Testis (tissue), 3 donors: ENCODE results near the gene QRFP. TPM values are rescaled to one million over a fixed set of nuclear protein-coding genes. Genes with fewer than 3 reads are reported as not detected.

Experiments used
- DNase-seq: peaks from one replicate; pipeline ENCODE4 v3.0.0-alpha.2; 2019
- H3K27ac ChIP-seq, 2 donors: fragments of 200-600 bp; sonication (generic); one replicate each; pipeline ENCODE4 v1.5.1; 2019
- H3K27me3 ChIP-seq: fragments of 200-600 bp; sonication (generic); one replicate; pipeline ENCODE4 v1.5.1; 2019
- H3K36me3 ChIP-seq: fragments of 200-600 bp; sonication (generic); one replicate; pipeline ENCODE4 v1.5.1; 2017; ENCODE audit warnings: low read depth; ENCODE audit errors: missing control alignments
- H3K4me1 ChIP-seq: fragments of 200-600 bp; sonication (generic); one replicate; pipeline ENCODE4 v1.5.1; 2019
- H3K4me3 ChIP-seq, 2 donors: fragments of 200-600 bp; sonication (generic); one replicate each; pipeline ENCODE4 v1.5.1; 2017 to 2019
- H3K9me3 ChIP-seq: fragments of 200-600 bp; sonication (generic); one replicate; pipeline ENCODE4 v1.5.1; 2017
- CTCF ChIP-seq, 3 experiments: fragments of 450-650 bp in 2 of 3; fragments of 200-600 bp in 1 of 3; sonication (generic) in 1 of 3; IDR thresholded peaks; one replicate each; pipeline ENCODE4 v1.5.1; 2016 to 2019; ENCODE audit warnings: antibody characterized with exemption in 3 of 3, mild to moderate bottlenecking in 2 of 3, moderate library complexity in 1 of 3
- POLR2A ChIP-seq: fragments of 450-650 bp; IDR thresholded peaks from one replicate; pipeline ENCODE4 v1.6.1; 2017; ENCODE audit warnings: antibody characterized with exemption, mild to moderate bottlenecking, moderate library complexity
- WGBS, 2 donors: methylation state at CpG; one replicate each; pipeline ENCODE4 v1.1.5; 2018; 5-methylcytosine and 5-hydroxymethylcytosine counted together
- intact Hi-C: fragments of 100-400 bp; cut with DNase I; formaldehyde crosslinking; loops from one replicate; pipeline ENCODE4 v1.15.1; 2023; ENCODE audit warnings: low total_unique reads
- polyA plus RNA-seq: library from polyadenylated mRNA; stranded (reverse); fragments of 350-450 nt; fragmentation: Illumina TruSeq; extraction: RNeasy Lipid Tissue Mini Kit (QIAGEN cat#74804); gene quantifications from one replicate; pipeline ENCODE4 v1.2.3, GENCODE V29; 2014; ENCODE audit warnings: low read depth, low replicate concordance; ENCODE audit not compliant: insufficient read depth
- total RNA-seq, 2 donors: library from RNA; depleted of rRNA; stranded (reverse); fragments of >200 nt; gene quantifications; one replicate each; pipeline ENCODE4 v1.2.3, GENCODE V29; 2016

Gene QRFP
- total and polyA plus RNA-seq, 3 donors from 2014 or later = 0.24 TPM; not detected in 2

- WGBS, 2 donors = 80 to 82% methylated on average over 13 of the region's 13 CpGs
- Histone ChIP-seq H3K9me3 (no peaks in the 10 kb centered on the region), H3K36me3 (no peaks in the 10 kb centered on the region), H3K4me3 (no peak overlapping the region), H3K27ac (no peak overlapping the region), H3K4me1 (peaks cover 5% of the 10 kb centered on the region), H3K27me3 (no peaks in the 10 kb centered on the region)
- intact Hi-C loops = loop anchor here (10.0 kb wide), 1 partner anchor 238 kb away; no protein-coding TSS in a partner anchor
- no peak for TF ChIP-seq POLR2A
- TF ChIP-seq CTCF (IDR thresholded peaks at IDR 0.05) = no peak
- DNase-seq = no peak
Observed at GRCh38 chr9:130943221-130943620, 46.6 kb upstream of the QRFP start.

- WGBS, 2 donors = 90 to 91% methylated on average over 10 of the region's 10 CpGs
- no peak for DNase-seq
- Histone ChIP-seq H3K27ac (no peak overlapping the region), H3K27me3 (no peaks in the 10 kb centered on the region), H3K4me1 (peaks cover 11% of the 10 kb centered on the region), H3K36me3 (no peaks in the 10 kb centered on the region), H3K4me3 (no peak overlapping the region), H3K9me3 (no peaks in the 10 kb centered on the region)
- intact Hi-C loops = loop anchor here (10.0 kb wide), 1 partner anchor 238 kb away; no protein-coding TSS in a partner anchor
- TF ChIP-seq CTCF (IDR thresholded peaks at IDR 0.05) (no peak), POLR2A (no peak)
Observed at GRCh38 chr9:130942679-130943078, 46.1 kb upstream of the QRFP start.

- Histone ChIP-seq H3K4me3 (no peak overlapping the region), H3K27me3 (no peaks in the 10 kb centered on the region), H3K4me1 (peaks cover 14% of the 10 kb centered on the region), H3K9me3 (no peaks in the 10 kb centered on the region), H3K27ac (no peak overlapping the region), H3K36me3 (no peaks in the 10 kb centered on the region)
- TF ChIP-seq CTCF (IDR thresholded peaks at IDR 0.05) = no peak
- no peak for TF ChIP-seq POLR2A
- WGBS, 2 donors = 81 to 87% methylated on average over 2 to 6 of the region's 6 CpGs
- intact Hi-C loops = loop anchor here (10.0 kb wide), 1 partner anchor 237 kb away; no protein-coding TSS in a partner anchor
- DNase-seq = no peak
Observed at GRCh38 chr9:130942084-130942483, 45.5 kb upstream of the QRFP start.

GRCh38 chr9:130940693-130941576, 44.3 kb upstream of the QRFP start:
- intact Hi-C loops = loop anchor here (10.0 kb wide), 1 partner anchor 236 kb away; no protein-coding TSS in a partner anchor
- peaks cover 25% of the 10 kb centered on the region for H3K4me1 ChIP-seq
- WGBS, 2 donors = 6 to 13% methylated on average over 17 to 36 of the region's 36 CpGs
- no peaks in the 10 kb centered on the region for H3K9me3 ChIP-seq
- DNase-seq = peak; percentile 86
- TF ChIP-seq POLR2A (no peak), CTCF (IDR thresholded peaks at IDR 0.05) (peak; percentile 62 to 87 (median 81))
- no peaks in the 10 kb centered on the region for H3K27me3 ChIP-seq
- H3K36me3 ChIP-seq = no peaks in the 10 kb centered on the region
- no peak overlapping the region for H3K27ac ChIP-seq
- H3K4me3 ChIP-seq = no peak overlapping the region
